ENCODE data around the gene LRIG1.

The LRIG1 gene

GRCh38 chr3:66406831-66407610 is 93.8 kb downstream of the LRIG1 start:
- TF ChIP-seq EGR1 (IDR thresholded peaks at IDR 0.05) (no peak), ZBTB7A (IDR thresholded peaks at IDR 0.05; ENCODE audit: low read depth) (no peak), USF1 (IDR thresholded peaks at IDR 0.05) (no peak), EP300 (IDR thresholded peaks at IDR 0.05; ENCODE audit: borderline replicate concordance) (no peak), CEBPB (IDR thresholded peaks at IDR 0.05) (no peak), TCF12 (IDR thresholded peaks at IDR 0.05; ENCODE audit: low read depth) (no peak)

- TF ChIP-seq TAF1 (IDR thresholded peaks at IDR 0.05; ENCODE audit: low read depth) (no peak), EP300 (IDR thresholded peaks at IDR 0.05; ENCODE audit: borderline replicate concordance) (no peak), TEAD4 (IDR thresholded peaks at IDR 0.05) (no peak), MAX (IDR thresholded peaks at IDR 0.05) (no peak), EGR1 (IDR thresholded peaks at IDR 0.05) (no peak), REST (IDR thresholded peaks at IDR 0.05; ENCODE audit: low read depth) (no peak), FOXM1 (IDR thresholded peaks at IDR 0.05; ENCODE audit: borderline replicate concordance, low read depth) (no peak), RAD21 (IDR thresholded peaks at IDR 0.05; ENCODE audit: low read depth) (no peak)
Measured at GRCh38 chr3:66406163-66406562, 94.7 kb downstream of the LRIG1 start.

- TF ChIP-seq TCF12 (IDR thresholded peaks at IDR 0.05; ENCODE audit: low read depth) = no peak
- no peak for TF ChIP-seq MAX (IDR thresholded peaks at IDR 0.05)
- no peak for TF ChIP-seq REST (IDR thresholded peaks at IDR 0.05; ENCODE audit: low read depth)
- TF ChIP-seq FOXM1 (IDR thresholded peaks at IDR 0.05; ENCODE audit: borderline replicate concordance, low read depth) = no peak
- no peak for TF ChIP-seq YY1 (IDR thresholded peaks at IDR 0.05; ENCODE audit: low read depth)
- no peak for TF ChIP-seq ZBTB7A (IDR thresholded peaks at IDR 0.05; ENCODE audit: low read depth)
- no peak for TF ChIP-seq CREB1 (IDR thresholded peaks at IDR 0.05; ENCODE audit: low read depth)
- TF ChIP-seq CEBPB (IDR thresholded peaks at IDR 0.05) = no peak
- no peak for TF ChIP-seq RAD21 (IDR thresholded peaks at IDR 0.05; ENCODE audit: low read depth)
- TF ChIP-seq TEAD4 (IDR thresholded peaks at IDR 0.05) = no peak
- no peak for TF ChIP-seq EGR1 (IDR thresholded peaks at IDR 0.05)
- no peak for TF ChIP-seq EP300 (IDR thresholded peaks at IDR 0.05; ENCODE audit: borderline replicate concordance)
- TF ChIP-seq USF1 (IDR thresholded peaks at IDR 0.05) = no peak
- no peak for TF ChIP-seq TAF1 (IDR thresholded peaks at IDR 0.05; ENCODE audit: low read depth)
- no peak for TF ChIP-seq NFIC (IDR thresholded peaks at IDR 0.05)
Measured at GRCh38 chr3:66405701-66406091, 95.1 kb downstream of the LRIG1 start.

- no peak for TF ChIP-seq NFIC (IDR thresholded peaks at IDR 0.05)
- no peak for TF ChIP-seq EGR1 (IDR thresholded peaks at IDR 0.05)
- no peak for TF ChIP-seq REST (IDR thresholded peaks at IDR 0.05; ENCODE audit: low read depth)
- no peak for TF ChIP-seq TAF1 (IDR thresholded peaks at IDR 0.05; ENCODE audit: low read depth)
- TF ChIP-seq ZBTB7A (IDR thresholded peaks at IDR 0.05; ENCODE audit: low read depth) = no peak
- no peak for TF ChIP-seq TEAD4 (IDR thresholded peaks at IDR 0.05)
- no peak for TF ChIP-seq CEBPB (IDR thresholded peaks at IDR 0.05)
- no peak for TF ChIP-seq TCF12 (IDR thresholded peaks at IDR 0.05; ENCODE audit: low read depth)
- no peak for TF ChIP-seq MAX (IDR thresholded peaks at IDR 0.05)
- no peak for TF ChIP-seq FOXM1 (IDR thresholded peaks at IDR 0.05; ENCODE audit: borderline replicate concordance, low read depth)
- no peak for TF ChIP-seq CREB1 (IDR thresholded peaks at IDR 0.05; ENCODE audit: low read depth)
- no peak for TF ChIP-seq EP300 (IDR thresholded peaks at IDR 0.05; ENCODE audit: borderline replicate concordance)
- no peak for TF ChIP-seq USF1 (IDR thresholded peaks at IDR 0.05)
- TF ChIP-seq RAD21 (IDR thresholded peaks at IDR 0.05; ENCODE audit: low read depth) = no peak
Measured at GRCh38 chr3:66404903-66405700, 95.7 kb downstream of the LRIG1 start.

Measured in Ishikawa (cell line).